ENCODE data around the gene BAAT. TPM values are rescaled to one million over a fixed set of nuclear protein-coding genes. Genes with fewer than 3 reads are reported as not detected.

The BAAT gene
- total RNA-seq, 2 experiments from 2014 or later = not detected

DNA sequence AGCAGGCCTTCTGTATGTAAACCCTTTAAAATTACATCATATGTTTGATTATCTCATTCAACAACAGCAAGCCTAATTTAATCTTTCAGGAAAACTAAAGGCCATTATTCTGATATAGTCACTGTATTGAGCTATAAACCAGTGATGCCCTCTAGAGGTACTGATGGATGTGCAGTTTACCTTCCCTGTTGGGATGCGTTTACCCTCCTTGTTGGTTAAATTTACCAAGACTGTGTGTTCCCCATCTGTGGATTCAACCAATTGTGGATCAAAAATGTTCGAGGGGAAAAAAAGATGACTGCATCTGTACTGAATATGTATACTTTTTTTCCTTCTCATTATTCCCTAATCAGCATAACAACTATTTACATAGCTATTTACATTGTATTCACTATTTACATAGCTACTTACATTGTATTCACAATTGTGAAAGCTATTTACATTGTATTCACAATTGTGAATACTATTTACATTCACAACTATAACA, 3.7 kb upstream of the BAAT start:
- Mint-ChIP-seq H3K27ac (no peak overlapping the region), H3K36me3 (peaks cover 55% of the 10 kb centered on the region), H3K9me3 (ENCODE audit: low read depth) (peaks cover 19% of the 10 kb centered on the region), H3K4me1 (peaks cover 12% of the 10 kb centered on the region), H3K4me3 (no peak overlapping the region), H3K27me3 (no peaks in the 10 kb centered on the region)
- CTCF ChIA-PET = interaction anchor here (1.1 to 2.2 kb wide), 4 partner anchors 10 to 145 kb away, joined by 3 to 14 read pairs (median 6); partner anchors contain the start of genes MRPL50, RNF20 and ZNF189
- DNase-seq = no peak
- ATAC-seq = no peak

DNA sequence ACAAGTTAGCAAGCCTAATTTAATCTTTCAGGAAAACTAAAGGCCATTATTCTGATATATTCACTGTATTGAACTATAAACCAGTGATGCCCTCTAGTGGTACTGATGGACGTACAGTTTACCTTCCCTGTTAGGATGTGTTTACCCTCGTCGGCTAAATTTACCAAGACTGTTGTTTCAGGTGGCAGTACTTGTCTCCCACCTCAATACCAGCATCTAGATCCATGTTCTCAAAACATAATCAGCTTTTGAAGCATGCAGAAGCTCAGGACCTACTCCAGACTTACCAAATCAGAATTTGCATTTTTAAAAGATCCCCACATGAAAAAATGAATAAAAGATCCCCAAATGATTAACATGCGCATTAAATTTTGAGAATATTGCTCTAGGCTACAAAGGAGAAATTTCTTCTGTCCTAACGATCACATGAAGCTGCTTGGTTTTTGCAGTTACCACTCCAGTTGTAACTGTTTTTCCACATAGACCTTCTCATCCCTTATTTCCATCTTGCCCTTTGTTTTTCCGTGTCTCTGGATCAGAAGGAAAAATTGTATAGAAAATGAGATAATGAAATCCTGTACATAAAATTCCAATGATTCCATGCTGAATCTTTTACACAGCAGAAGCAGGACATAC, 3.2 kb upstream of the BAAT start:
- H3K36me3 Mint-ChIP-seq = peaks cover 52% of the 10 kb centered on the region
- peaks cover 16% of the 10 kb centered on the region for H3K9me3 Mint-ChIP-seq (ENCODE audit: low read depth)
- CTCF ChIA-PET = interaction anchor here (1.1 to 2.2 kb wide), 5 partner anchors 10 to 787 kb away, joined by 3 to 14 read pairs (median 6); partner anchors contain the start of genes MRPL50, RNF20 and ZNF189
- no peak for DNase-seq
- peak overlapping the region; percentile 40 for H3K27ac Mint-ChIP-seq
- no peak overlapping the region for H3K4me3 Mint-ChIP-seq
- peaks cover 12% of the 10 kb centered on the region for H3K4me1 Mint-ChIP-seq
- no peaks in the 10 kb centered on the region for H3K27me3 Mint-ChIP-seq
- no peak for ATAC-seq

GRCh38 chr9:101383361-101383760, 1.4 kb downstream of the BAAT start:
- H3K36me3 Mint-ChIP-seq = peaks cover 19% of the 10 kb centered on the region
- CTCF ChIA-PET = no interaction called here
- no peak overlapping the region for H3K4me3 Mint-ChIP-seq
- DNase-seq (no peak), ATAC-seq (no peak)
- no peak overlapping the region for H3K27ac Mint-ChIP-seq
- peaks cover 2% of the 10 kb centered on the region for H3K4me1 Mint-ChIP-seq
- H3K9me3 Mint-ChIP-seq (ENCODE audit: low read depth) = peaks cover 5% of the 10 kb centered on the region
- H3K27me3 Mint-ChIP-seq = peaks cover 6% of the 10 kb centered on the region

DNA sequence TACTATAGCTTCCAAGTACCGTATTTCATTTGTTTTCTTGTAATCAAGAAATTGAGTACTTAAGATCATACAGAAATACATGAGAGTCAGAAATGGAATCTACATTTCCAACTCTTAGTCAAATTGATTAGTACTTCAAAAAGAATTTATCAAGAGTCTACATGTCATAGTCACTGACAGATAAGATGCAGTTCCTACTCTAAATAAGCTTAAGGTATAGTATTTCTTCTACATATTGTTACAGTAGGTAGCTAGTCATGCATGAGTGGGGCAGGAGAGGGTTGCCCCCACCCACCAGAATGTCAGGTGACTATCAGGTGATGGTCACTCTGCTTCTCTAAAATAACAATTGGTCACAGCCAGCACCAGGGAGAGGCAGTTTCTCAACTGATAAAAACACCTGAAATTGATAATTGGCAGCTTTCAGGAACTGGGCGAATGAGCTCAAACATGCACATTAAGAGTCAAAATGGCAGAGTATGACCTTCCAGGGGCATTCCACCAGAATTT, 2.9 kb downstream of the BAAT start:
- Mint-ChIP-seq H3K4me1 (no peaks in the 10 kb centered on the region), H3K27me3 (peaks cover 6% of the 10 kb centered on the region), H3K27ac (no peak overlapping the region), H3K4me3 (no peak overlapping the region), H3K36me3 (peaks cover 13% of the 10 kb centered on the region), H3K9me3 (ENCODE audit: low read depth) (peaks cover 5% of the 10 kb centered on the region)
- ATAC-seq (no peak), DNase-seq (no peak)
- CTCF ChIA-PET = interaction anchor here (0.6 kb wide), 1 partner anchor 153 kb away, joined by 3 read pairs; no protein-coding TSS in a partner anchor

- Mint-ChIP-seq H3K36me3 (peaks cover 12% of the 10 kb centered on the region), H3K27me3 (peaks cover 6% of the 10 kb centered on the region), H3K4me1 (no peaks in the 10 kb centered on the region), H3K9me3 (ENCODE audit: low read depth) (peaks cover 5% of the 10 kb centered on the region), H3K27ac (no peak overlapping the region), H3K4me3 (no peak overlapping the region)
- no peak for DNase-seq
- ATAC-seq = no peak
- CTCF ChIA-PET = no interaction called here
Observed at GRCh38 chr9:101381118-101381517, 3.7 kb downstream of the BAAT start.

DNA sequence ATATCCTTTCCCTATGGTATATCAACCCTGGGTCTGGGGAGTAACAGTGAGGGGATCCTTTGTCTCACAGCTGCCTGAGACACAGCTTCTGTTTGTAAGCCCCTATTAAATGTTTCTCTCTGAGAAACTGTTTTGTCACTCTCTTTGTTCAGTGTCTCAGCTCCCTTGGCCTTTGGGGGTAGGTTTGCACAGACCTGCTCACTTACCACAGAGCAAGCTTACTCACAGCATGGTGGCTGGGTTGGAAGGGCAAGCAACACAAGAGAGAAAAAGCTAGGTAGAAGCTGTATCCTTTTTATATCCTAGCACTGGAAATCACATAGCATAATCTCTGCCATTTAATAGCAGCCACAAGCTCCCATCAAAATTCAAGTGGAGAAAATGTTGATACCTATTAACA, 4.5 kb downstream of the BAAT start:
- H3K4me1 Mint-ChIP-seq = no peaks in the 10 kb centered on the region
- CTCF ChIA-PET = no interaction called here
- H3K27ac Mint-ChIP-seq = no peak overlapping the region
- H3K9me3 Mint-ChIP-seq (ENCODE audit: low read depth) = peaks cover 5% of the 10 kb centered on the region
- no peak for DNase-seq
- peaks cover 7% of the 10 kb centered on the region for H3K36me3 Mint-ChIP-seq
- no peak overlapping the region for H3K4me3 Mint-ChIP-seq
- no peak for ATAC-seq
- H3K27me3 Mint-ChIP-seq = peaks cover 6% of the 10 kb centered on the region

GRCh38 chr9:101376111-101376848, 8.5 kb downstream of the BAAT start:
- CTCF ChIA-PET = no interaction called here
- peaks cover 6% of the 10 kb centered on the region for H3K27me3 Mint-ChIP-seq
- no peak overlapping the region for H3K27ac Mint-ChIP-seq
- no peak overlapping the region for H3K4me3 Mint-ChIP-seq
- H3K9me3 Mint-ChIP-seq (ENCODE audit: low read depth) = no peaks in the 10 kb centered on the region
- ATAC-seq (no peak), DNase-seq (no peak)
- H3K4me1 Mint-ChIP-seq = no peaks in the 10 kb centered on the region
- no peaks in the 10 kb centered on the region for H3K36me3 Mint-ChIP-seq

GRCh38 chr9:101375546-101375945, 9.3 kb downstream of the BAAT start:
- no peak for DNase-seq
- no peak overlapping the region for H3K4me3 Mint-ChIP-seq
- ATAC-seq = no peak
- H3K4me1 Mint-ChIP-seq = no peaks in the 10 kb centered on the region
- H3K9me3 Mint-ChIP-seq (ENCODE audit: low read depth) = no peaks in the 10 kb centered on the region
- peaks cover 6% of the 10 kb centered on the region for H3K27me3 Mint-ChIP-seq
- no peak overlapping the region for H3K27ac Mint-ChIP-seq
- CTCF ChIA-PET = no interaction called here
- no peaks in the 10 kb centered on the region for H3K36me3 Mint-ChIP-seq

DNA sequence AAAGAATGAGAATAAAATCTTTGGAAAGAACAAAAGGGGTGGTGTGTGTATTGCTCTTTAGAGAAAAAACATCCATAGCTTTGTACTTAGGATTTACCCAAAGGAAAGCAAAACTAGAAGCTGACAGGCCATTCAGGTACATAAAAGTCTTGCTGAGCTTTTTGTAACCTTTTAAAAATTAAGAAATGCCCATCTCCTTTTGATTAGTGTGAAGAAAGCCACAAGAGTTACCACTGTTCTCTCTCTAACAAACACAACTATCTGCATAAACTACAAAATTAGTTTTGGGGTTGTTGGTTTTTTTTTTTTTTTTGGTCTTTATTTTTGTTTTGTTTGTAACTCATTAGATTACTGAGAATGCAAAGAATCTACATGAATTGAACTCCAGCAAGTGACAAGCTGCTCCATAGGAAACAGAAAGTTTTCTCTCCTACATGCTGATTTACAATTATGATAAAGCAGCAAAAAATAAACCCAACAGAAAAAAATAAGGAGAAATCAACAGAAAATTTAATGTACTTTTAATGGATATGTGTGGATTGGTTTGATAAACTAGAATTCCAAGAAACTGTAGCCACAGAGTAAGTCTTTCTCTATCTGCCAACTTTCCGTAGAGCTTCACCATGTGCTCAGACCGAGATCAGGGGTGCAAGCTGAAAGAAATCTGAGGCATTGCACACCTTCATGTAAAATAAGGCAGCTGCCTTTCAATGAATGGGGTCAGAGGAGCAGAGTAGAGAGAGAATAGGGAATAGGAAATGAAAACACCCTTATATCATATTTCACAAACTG, 12.3 kb downstream of the BAAT start:
- Mint-ChIP-seq H3K4me3 (no peak overlapping the region), H3K27me3 (peaks cover 3% of the 10 kb centered on the region), H3K4me1 (no peaks in the 10 kb centered on the region), H3K9me3 (ENCODE audit: low read depth) (no peaks in the 10 kb centered on the region), H3K27ac (no peak overlapping the region), H3K36me3 (no peaks in the 10 kb centered on the region)
- CTCF ChIA-PET = no interaction called here
- ATAC-seq = no peak
- no peak for DNase-seq

GRCh38 chr9:101371813-101372212, 13.0 kb downstream of the BAAT start:
- no peaks in the 10 kb centered on the region for H3K9me3 Mint-ChIP-seq (ENCODE audit: low read depth)
- no peak overlapping the region for H3K4me3 Mint-ChIP-seq
- DNase-seq (no peak), ATAC-seq (no peak)
- no peaks in the 10 kb centered on the region for H3K36me3 Mint-ChIP-seq
- no peak overlapping the region for H3K27ac Mint-ChIP-seq
- CTCF ChIA-PET = interaction anchor here (1.4 kb wide), 1 partner anchor 60 kb away, joined by 3 read pairs; no protein-coding TSS in a partner anchor
- H3K27me3 Mint-ChIP-seq = peaks cover 3% of the 10 kb centered on the region
- no peaks in the 10 kb centered on the region for H3K4me1 Mint-ChIP-seq

- CTCF ChIA-PET = interaction anchor here (1.5 kb wide), 1 partner anchor 19 kb away, joined by 7 read pairs; no protein-coding TSS in a partner anchor
- no peaks in the 10 kb centered on the region for H3K36me3 Mint-ChIP-seq
- no peak for ATAC-seq
Observed at GRCh38 chr9:101369884-101370531, 14.8 kb downstream of the BAAT start.

DNA sequence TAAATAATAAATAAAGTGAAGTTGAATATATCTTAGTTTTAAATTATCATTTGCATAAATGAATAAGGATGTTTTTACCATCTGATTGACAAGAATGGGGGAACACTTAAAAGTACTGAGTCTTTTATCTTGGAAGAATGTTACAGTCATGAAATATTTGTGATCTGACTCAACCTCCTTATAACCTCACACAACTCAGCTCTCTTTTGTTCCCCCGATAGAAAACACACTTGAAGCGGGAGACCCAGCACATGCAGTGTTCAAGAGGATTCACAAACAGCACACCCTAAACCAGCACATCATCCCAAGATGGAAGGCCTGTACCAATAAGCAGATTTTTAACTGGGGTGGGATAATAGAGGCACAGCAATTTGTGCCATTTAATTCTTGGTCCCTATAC, 15.5 kb downstream of the BAAT start:
- peaks cover 3% of the 10 kb centered on the region for H3K27me3 Mint-ChIP-seq
- no peak overlapping the region for H3K27ac Mint-ChIP-seq
- no peaks in the 10 kb centered on the region for H3K36me3 Mint-ChIP-seq
- ATAC-seq (no peak), DNase-seq (no peak)
- no peaks in the 10 kb centered on the region for H3K9me3 Mint-ChIP-seq (ENCODE audit: low read depth)
- no peaks in the 10 kb centered on the region for H3K4me1 Mint-ChIP-seq
- H3K4me3 Mint-ChIP-seq = no peak overlapping the region
- CTCF ChIA-PET = no interaction called here

More at GRCh38 chr9:101369884-101370531, 14.8 kb downstream of the BAAT start:
- H3K4me1 Mint-ChIP-seq = no peaks in the 10 kb centered on the region
- peaks cover 3% of the 10 kb centered on the region for H3K27me3 Mint-ChIP-seq
- no peak overlapping the region for H3K4me3 Mint-ChIP-seq
- no peak for DNase-seq
- no peak overlapping the region for H3K27ac Mint-ChIP-seq
- no peaks in the 10 kb centered on the region for H3K9me3 Mint-ChIP-seq (ENCODE audit: low read depth)

DNA sequence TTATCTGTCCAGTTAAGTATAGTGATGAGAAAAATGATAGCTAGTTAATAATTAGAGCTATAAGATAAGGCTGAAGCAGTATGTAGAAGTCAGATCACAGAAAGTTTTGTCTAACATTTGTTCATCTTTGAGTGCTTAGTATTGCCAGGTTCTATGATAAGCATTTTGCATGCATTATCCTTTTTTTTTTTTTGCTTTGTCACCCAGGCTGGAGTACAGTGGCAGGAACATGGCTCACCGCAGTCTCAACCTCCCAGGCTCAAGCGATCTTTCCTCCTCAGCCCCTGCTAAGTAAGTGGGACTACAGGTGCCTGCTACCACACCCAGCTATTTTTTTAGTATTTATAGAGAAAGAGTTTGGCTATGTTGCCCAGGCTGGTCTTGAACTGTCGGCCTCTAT, 17.5 kb downstream of the BAAT start:
- Mint-ChIP-seq H3K27ac (no peak overlapping the region), H3K4me1 (no peaks in the 10 kb centered on the region), H3K27me3 (peaks cover 3% of the 10 kb centered on the region), H3K36me3 (no peaks in the 10 kb centered on the region), H3K4me3 (no peak overlapping the region), H3K9me3 (ENCODE audit: low read depth) (no peaks in the 10 kb centered on the region)
- ATAC-seq (no peak), DNase-seq (no peak)
- CTCF ChIA-PET = no interaction called here

All from activated CD8-positive, alpha-beta memory T cell treated with anti-CD3 and anti-CD28 coated beads, Interleukin-2, amount 10 ng/mL, durations not matched to agents 7 days and 5 days (primary cell).